GM21423 (cell line): ENCODE measurements around the gene CTSH.

Experiments
- ATAC-seq: cut with Tn5 transposase; IDR thresholded peaks from one replicate; pipeline ENCODE4 v1.9.1; 2021; ENCODE audit warnings: mild to moderate bottlenecking, moderate library complexity; ENCODE audit not compliant: unreplicated experiment

CTSH gene

DNA sequence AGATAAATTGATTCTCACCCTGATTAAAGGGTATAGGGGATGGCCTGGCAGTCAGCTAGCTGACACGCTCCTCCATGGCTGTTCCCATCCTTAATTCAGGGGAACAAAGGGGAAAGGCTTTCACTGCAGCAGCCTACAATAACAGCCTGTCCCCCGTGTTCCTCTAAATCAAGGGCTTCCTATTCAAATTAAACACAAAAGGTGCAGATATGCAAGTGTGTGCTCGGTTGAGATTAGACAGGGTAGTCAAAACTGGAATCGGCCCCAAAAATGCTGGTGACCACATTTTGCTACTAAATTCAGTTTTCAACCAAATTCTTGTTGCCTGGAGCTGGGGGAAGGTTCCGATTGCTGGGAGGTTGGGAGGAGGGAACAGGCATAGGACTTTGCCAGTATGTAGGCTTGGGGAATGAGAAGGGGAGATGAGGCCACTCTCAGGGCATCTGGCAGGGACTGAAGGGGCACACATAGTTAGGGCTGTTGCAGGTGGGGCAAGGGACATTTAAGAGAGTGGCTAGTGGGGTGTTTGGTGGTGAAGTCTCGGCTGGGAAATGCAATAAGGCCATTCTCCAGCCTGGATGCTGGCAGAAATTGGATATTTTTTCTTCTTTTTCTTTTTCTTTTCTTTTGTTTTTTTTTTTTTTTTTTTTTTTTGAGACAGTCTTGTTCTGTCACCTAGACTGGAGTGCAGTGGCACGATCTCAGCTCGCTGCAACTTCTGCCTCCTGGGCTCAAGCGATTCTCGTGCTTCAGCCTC, 32.9 kb upstream of the CTSH start:
- ATAC-seq = peak; percentile 15

DNA sequence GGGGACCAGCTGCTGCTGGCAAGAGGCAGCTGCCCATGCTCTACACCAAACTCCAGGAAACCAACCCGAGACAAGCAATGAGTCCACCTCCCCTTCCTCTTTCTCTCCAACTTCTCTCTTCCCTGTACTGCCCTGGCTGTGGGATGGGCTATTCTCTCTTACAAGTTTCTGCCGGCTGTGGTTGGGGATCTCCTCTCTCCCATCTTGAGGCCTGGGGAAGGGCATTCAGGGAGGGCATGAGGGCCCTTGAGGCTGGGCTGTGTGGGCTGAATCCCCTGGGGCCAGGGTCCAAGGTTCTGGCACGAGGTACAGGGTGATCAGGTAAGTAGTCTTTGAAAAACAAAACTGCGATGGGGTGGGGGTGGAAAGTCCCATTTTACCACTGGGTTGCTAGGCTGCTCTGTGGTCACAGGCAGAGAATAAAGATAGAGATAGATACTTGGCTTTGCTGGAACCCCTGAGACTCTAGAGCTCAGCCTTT, 32.3 kb upstream of the CTSH start:
- peak; percentile 59 for ATAC-seq

DNA sequence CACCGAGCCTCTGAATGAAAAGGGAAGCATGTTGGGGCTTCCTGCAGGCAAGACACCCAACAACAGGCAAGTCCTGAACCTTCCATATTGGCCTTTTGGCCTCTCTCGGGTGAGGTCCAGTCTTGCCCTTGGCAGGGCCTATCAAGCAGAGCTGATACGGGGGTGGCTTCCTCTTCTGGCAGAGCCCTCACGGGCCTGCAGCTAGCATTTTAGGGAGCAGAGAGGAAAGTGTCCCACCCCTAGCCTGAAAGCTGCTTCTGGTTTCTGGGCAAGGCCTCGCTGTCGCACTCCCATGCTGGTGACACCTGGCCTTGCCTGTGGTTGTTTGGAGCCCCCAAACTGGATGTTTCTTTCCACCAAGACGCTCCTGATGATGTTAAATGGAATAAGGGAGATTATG, 31.8 kb upstream of the CTSH start:
- ATAC-seq = peak; percentile 4

DNA sequence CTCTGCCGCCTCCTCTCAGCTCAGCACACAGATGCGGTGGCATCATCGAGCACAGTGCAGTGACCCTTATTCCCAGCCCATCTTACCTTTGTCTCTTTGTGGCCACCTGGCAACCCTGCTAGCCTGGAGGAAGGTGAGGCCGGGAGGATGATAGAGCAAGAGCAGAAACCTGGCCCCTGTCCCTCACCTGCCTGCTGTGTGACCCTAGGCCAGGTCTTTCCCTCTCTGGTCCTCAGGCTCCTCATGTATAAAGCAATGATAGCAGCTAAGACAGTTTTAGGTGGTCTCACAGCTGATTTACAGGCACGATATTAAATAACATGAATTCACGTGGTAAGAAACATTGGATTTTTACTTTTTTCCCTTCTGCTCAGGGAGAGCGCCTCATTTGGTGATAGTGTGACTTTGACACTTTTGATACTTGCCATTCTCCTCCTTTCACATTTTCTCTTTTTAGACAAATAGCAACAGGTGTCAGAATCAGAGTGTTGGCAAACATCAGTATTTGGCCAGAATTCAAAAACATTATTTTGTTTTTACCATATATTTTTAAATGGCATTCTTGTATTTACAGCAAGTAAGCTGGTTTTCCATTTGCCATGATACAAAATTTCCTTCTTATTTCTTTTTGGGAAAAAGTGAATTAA, 29.5 kb upstream of the CTSH start:
- no peak for ATAC-seq

DNA sequence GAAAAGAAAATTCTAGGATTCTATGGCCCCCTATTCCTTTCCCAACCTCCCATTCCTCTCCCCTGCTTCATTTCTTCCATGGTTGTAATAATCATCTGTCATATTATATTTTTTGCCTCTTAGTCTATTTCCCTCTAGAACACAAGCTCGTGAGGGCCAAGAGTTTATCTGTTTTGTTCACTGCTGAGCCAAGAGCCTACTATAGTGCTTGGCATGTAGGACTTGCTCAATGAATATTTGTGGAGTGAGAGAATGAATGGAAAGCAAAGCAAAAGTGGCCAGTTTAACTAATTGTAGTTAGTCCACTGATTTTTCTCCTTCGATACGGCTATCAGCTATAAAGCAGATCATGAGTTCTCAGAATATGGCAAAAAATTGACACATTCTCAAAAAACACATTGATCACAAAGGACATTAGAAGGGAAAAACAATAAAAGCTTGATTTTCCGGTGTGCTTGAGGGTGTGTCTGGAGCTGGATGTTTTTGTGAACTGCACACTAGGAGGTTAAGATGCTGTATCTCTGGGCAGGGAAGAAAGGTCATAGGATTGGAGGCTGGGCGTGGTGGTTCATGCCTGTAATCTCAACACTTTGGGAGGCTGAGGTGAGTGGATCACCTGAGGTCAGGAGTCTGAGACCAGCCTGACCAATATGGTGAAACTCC, 25.0 kb upstream of the CTSH start:
- no peak for ATAC-seq

DNA sequence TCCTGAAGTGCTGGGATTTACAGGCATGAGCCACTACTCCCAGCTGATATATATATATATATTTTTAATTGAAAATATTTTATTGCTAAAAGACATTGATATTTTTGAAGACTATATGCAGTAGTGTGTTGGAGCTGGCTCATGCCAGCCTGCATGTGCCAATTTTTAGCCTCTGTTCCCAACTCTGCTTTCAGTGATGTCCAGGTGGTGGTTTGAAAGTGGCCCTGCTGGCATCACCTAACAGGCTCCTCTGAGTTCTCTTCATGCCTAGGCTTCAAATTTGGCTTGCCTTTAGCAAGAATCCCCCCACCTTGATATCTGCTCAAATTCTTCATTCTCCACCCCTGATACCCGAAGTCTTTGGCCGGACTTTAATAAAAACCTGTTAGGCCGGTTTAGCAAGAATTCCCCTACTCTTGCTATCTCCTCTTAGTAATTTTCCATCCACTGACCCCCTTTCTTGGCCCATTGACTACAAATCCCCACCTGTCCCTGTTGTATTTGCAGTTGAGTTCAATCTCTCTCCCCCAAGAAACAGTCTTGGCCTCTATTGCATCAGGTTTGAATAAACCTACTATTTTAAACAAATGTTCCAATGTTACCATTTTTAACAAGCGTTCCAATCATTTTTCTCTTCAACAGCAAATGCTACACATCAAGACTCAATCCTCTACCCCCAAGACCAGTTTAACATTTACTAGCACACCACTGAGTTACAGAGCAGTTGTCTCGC, 23.9 kb upstream of the CTSH start:
- no peak for ATAC-seq

DNA sequence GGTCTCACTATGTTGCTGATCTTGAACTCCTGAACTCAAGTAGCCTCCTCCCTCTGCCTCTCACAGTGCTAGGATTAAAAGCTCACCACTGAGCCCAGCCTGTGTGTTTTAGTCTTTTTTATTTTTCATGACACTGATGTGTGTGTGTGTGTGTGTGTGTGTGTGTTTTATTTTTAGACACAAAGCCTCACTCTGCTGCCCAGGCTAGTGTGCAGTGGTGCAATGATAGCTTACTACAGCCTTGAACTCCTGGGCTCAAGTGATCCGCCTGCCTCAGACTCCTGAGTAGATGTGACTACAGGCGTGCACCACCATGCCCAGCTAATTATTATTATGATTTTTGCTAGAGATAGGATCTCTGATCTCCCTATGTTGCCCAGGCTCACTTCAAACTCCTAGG, 23.3 kb upstream of the CTSH start:
- no peak for ATAC-seq

DNA sequence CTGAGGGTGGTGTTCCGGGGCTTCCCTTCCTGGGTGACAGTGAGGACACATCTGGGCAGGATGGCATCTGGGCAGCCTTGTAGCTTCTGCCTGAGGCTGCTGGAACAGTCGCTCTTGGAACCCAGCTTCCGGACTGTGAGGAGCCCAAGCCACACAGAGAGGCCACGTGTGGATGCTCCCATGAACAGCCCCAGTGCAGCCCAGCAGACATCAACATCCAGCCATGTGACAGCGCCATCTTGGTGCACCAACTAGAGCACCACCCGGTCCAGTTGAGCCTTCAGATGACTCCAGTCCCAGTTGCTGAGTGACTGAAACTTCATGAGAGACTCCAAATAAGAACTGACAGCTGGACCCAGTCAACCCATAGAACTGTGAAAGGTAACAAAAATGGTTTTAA, 15.5 kb upstream of the CTSH start:
- no peak for ATAC-seq

DNA sequence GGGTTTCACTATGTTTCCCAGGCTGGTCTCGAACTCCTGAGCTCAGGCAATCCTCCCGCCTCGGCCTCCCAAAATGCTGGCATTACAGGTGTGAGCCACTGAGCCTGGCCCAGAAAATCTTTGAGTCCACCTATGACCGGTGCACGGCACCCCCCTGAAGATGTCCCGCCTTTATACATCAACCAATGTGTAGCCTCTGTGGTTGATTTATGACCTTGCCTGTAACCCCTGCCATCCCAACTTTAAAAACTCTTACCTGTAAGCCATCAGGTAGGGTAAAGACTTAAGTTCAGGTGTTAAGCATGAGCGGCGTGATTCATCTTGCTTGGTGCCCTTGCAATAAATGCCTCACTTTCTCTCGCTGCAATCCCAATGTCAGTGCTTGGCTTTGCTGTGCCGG, 14.5 kb upstream of the CTSH start:
- ATAC-seq = no peak

DNA sequence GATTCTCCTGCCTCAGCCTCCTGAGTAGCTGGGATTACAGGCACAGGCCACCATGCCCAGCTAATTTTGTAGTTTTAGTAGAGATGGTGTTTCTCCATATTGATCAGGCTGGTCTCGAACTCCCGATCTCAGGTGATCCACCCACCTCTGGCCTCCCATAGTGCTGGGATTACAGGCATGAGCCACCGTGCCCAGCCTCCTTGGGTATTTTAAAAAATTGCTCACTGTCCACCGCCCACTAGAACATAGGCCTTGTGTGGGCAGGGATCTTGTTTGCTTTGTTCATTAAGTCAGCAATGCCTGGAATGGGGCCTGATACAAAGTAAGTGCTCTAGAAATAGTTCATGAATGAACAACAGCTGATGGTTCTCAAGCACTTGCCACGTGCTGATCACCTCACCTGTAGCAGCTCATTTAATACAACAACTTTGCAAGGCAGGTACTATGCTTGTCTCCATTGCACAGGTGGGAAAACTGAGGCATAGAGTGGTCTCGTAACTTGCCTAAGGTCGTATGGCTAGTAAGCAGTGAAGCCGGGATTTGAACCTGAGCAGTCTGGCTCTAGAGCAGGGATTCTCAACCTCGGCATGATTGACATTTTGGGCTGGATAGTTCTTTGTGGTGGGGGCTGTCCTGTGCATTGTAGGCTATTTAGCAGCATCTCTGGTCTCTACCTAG, 12.7 kb upstream of the CTSH start:
- no peak for ATAC-seq

DNA sequence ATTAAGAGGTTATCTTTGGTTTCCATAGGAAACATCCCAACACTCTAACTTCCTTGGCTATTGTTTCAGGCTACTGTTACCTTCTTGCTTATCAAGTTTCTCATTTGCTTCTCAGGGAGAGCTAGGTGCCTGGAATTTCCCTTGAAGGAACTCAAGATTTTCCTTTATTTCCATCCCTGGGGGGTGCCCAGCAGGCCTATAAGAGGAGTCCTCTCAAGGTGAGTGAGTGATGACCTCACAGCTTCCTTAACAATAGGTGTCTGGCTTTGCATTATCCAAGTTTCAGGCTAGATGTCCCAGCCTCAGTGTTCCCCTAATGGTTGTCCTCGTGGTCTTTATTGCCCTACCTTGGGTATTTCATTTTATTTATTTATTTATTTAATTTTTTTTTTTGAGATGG, 12.1 kb upstream of the CTSH start:
- no peak for ATAC-seq

DNA sequence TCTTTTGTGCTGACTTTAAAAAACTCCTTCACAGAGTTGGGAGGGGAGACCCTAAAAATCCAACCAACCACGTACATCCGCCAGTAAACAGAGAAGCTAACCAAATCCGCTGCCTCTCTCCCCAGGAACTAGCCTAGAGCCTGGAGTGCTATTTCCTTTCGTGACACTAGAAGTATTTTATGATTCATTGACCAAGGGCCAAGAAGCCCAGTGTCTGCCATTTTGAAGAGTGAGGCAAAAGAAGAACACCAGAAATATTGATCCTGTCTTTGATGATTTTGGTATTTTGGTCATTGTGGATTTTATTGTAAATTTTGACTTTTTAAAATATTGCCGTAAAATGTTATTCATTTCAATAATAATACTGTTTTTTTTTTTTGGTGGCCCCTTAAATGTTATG, 10.5 kb upstream of the CTSH start:
- ATAC-seq = no peak

DNA sequence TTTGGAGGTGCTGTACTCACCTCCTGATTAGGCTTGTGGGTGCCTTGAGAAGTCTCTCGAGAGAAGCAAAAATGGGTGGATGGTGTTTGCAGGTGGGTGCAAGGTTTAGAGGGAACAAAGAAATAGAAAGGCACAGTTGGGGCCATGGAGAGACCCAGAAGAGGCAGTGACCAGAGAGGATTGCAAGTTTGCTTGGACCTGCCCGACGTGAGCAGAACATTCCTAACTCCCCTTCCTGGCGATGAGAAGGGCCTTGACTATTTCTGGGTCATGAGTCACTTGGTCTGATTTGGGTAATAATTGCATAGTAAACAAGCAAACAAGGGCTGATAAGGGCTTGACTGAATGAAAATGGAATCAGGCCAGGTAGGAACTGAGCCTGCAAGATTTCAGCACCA, 7.0 kb upstream of the CTSH start:
- ATAC-seq = no peak

DNA sequence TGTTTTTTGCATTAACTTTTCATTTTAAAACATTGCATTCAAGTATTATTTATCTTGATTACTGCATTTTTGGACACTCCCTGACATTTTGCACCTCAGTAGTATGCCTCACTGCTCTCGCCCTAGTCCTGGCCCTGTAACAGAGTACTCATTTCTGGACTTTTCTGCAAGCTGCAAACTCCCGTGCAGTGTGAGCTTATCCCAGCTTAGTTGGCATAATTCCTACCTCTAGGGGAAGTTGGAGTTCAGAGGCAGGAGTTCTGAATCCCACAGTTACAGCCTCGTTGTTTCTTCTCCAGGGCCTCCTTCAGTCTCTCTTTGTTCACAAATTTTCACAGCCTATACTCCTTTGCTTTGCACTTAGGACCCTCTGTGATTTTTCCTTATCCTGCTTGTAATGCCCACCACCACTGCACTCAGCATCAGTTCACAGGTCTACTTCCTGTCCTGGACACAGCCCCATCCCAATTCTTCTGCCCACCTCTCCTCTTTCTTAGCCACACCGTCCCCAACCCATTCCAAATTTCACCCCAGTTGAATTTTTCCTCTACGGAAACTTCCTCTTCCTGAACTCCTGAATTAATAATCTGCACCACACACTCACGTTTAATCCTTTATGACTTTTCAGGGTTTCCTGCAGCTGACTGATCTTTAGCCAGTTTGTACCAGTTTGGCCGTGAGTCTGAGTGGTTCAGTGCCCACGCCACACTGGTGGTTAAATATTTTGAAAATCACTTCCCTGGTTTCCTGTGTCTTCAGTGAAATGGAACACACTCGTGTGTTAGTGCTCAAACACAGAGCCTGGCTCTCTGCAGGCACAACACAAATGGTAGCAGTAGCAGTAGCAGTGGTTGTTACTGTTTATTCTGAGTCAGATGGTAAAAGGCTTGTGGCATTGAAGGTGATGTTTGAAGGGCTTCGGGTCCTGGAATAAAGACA, 6.3 kb upstream of the CTSH start:
- ATAC-seq = no peak

DNA sequence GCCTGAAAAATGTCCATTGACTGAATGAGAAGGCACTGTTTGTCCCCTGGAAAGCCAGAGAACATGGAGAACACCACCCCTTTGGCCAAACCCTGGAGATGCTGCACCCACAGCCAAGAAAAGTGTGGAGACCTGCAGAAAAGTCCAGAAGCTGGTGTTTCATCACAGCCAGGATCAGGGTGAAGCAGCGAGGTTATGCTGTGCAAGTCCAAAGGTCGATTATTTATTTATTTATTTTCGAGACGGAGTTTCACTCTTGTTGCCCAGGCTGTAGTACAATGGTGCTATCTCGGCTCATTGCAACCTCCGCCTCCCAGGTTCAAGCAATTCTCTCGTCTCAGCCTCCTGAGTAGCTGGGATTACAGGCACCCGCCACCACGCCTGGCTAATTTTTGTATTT, 5.5 kb upstream of the CTSH start:
- ATAC-seq = no peak

DNA sequence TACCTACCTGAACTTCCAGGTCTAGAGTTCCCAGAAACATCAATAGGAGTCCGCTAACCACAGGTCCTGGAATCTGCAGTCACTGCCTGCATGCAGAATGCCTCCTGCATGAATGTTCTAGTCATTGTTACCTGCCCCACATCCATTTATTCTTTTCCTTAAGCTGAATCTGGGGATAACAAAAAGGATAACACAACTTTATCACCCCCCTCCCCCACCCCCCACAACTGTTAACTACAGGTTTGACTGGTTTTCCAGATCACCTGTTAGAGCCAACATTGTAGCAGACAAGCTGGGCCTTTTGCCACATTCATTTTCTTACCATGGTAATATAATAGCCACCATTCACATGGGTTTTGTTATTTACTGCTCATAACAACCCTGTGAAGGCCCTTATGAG, 4.6 kb upstream of the CTSH start:
- no peak for ATAC-seq

DNA sequence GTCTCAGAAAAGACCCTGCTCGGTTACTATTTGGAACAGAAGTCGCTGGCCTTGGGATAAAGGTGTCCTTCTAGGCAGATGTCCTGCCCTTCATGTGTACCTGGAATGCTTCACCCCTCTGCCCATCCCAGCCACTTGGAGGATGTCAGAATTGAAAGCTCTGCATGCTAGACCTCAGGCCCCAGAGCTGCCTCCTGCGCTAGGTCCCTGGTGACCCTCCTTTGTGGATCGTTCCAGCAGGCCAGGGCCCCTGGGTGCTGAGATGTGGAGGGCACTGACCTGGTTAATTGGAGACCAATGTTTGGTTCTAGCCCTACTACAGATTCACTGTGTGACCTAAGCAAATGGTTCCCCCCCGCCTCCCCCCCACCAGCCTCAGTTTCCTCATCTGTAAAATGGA, 2.7 kb upstream of the CTSH start:
- no peak for ATAC-seq

DNA sequence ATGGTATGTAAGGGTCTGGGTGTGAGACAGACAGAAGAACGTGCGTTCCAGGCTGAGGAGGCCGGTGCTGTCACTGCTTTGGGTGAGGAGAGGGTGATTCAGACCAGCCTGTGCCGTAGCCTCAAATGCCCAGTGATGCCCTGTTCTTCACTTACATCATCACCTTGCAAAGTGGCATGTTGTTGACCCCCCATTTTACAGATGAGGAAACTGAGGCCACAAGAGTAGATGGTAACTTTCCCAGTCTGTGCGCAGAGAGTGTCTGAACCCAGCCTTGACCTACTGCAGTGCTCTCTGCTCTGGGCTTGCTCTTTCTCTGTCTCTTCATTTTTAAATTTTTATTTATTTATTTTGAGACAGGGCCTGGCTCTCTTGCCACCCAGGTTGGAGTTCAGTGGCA, 1.6 kb upstream of the CTSH start:
- no peak for ATAC-seq

DNA sequence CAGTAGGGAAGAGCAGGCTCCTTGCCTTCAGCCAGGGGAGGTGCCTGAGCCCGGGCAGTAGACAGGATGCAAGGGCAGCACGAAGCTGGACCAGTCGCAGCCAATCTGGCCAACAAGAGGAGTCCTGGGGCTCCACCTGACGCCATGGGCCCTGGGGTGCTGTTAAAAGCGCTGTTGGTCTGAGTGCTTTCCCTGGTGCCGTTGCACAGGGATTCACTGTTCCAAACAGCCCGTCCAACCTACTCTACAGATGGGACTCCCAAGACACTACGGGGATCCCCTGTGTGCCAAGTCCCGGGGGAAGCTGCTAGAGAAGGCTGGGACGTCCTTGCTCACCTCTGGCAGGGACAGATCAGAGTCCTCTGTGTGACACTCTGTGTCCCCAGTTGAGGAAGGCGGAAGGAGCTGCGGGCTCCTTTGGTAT, 632 bp downstream of the CTSH start:
- ATAC-seq = peak; percentile 21

DNA sequence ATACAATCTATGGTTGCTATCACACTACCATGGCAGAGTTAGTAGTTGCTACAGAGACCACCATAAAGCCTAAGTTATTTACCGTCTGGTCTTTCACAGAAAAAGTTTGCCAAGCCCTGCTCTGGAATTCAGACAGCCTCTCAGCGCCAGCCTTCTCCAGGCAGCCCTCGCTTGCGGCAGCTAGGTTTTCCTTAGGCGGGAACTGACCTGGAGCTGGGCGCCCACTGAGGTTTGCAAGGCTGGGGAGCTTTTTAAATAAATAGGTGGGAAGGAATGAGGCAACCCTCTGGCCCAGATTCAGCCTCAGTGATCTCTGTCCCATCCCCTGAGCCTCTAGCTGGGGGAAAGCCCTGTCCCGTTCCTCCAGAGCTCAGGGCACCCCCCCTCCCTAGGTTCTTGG, 1.2 kb downstream of the CTSH start:
- ATAC-seq = no peak
